LHCN-M2 (cell line): ENCODE results near the gene MEGF6. TPM values are rescaled to one million over a fixed set of nuclear protein-coding genes. Genes with fewer than 3 reads are reported as not detected.

Source experiments
- DNase-seq: peaks from one replicate; pipeline ENCODE4 v3.0.0-alpha.2; 2012; ENCODE audit warnings: low read depth
- total RNA-seq: library from RNA; depleted of rRNA; stranded (reverse); fragments of >200 nt; gene quantifications from 2 replicates; pipeline ENCODE4 v1.2.3, GENCODE V29; 2014; rRNA removed

MEGF6 gene
- total RNA-seq, 1 experiment from 2014 or later: 0.11 TPM

GRCh38 chr1:3444298-3444697, 167.0 kb downstream of the MEGF6 start:
- DNase-seq: no peak

DNA sequence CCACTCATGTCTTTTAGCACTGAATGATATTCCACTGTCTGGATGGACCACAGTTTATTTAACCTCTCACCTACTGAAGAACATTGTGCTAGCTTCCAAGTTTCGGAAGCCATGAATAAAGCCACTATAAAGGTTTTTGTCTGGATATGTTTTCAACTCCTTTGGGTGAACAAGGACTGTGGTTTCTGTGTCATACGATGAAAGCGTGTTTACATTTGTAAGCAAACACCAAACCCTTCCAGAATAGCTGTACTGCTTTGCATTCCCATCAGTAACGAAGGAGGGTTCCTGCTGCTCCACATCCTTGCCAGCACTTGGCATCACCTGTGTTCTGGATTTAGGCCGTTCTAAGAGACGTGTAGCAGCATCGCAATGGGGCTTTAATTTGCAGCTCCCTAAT, 167.5 kb downstream of the MEGF6 start:
- no peak for DNase-seq

DNA sequence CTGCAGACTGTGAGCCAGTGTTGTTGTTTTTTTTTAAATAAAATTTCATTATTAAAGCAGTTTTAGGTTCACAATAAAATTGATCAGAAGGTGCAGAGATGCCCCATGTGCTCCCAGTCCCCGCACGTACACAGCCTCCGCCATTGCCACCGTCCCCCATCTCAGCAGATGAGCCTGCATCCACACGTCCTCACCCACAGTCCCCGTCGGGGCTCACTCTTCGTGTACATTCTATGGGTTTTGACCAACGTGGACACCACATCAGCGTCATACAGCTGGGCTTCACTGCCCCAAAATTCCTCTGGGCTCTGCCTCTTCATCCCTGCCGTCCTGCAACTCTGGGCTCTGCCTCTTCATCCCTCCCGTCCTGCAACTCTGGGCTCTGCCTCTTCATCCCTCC, 168.4 kb downstream of the MEGF6 start:
- DNase-seq: no peak

DNA sequence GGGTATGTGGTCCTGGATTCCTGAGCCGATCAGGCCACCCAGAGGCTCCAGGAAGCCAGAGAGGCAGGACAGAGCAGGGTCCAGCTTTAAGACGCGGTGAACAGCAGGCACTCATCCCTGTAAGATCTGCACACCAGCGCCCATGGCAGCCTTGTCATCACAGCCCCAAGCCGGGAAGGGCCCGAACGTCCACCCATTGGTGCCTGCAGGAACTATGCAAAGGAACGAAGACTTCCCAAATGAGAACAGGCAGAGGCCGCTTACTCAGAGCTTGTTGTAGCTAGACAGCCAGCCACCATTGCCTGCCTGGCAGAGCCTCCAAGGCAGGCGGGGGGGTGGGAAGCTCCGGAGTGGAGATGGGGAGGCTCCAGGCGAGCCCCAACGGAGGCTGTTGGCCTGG, 169.0 kb downstream of the MEGF6 start:
- DNase-seq: no peak

DNA sequence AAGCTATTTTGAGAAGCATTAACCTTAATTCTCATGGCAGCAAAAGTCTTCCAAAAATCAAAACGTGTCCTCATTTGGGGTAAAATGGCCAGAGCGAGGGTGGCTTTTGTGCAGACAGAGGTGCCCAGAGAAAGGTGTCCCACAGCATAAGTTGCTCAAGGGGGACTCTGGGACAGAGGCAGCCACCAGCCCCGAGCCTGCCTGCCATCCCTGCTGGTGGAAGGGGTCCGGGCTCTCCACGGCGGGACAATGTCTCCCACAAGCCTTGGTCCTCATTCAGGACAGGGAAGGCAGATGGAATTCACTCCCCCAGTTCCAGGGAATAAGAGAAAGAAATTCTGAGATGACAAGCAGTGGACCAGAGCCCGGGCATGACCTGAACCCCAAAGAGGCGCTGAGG, 169.4 kb downstream of the MEGF6 start:
- no peak for DNase-seq

GRCh38 chr1:3441410-3441847, 169.9 kb downstream of the MEGF6 start:
- no peak for DNase-seq

GRCh38 chr1:3440711-3441409, 170.4 kb downstream of the MEGF6 start:
- DNase-seq: no peak

GRCh38 chr1:3440300-3440681, 171.0 kb downstream of the MEGF6 start:
- DNase-seq: no peak

Other genes starting within 250 kb of the MEGF6 start
- gene ARHGEF16, start 156.8 kb downstream of the MEGF6 start, total RNA-seq: not detected in 2 replicates
- 12.4 and 19.6 TPM in 2 replicates for gene TPRG1L, start 13.5 kb upstream of the MEGF6 start, total RNA-seq
- gene WRAP73, start 38.6 kb upstream of the MEGF6 start, total RNA-seq: 23.3 and 23.7 TPM in 2 replicates
- 2.4 and 2.6 TPM in 2 replicates for gene TP73, start 41.0 kb upstream of the MEGF6 start, total RNA-seq
- gene CCDC27, start 140.9 kb upstream of the MEGF6 start, total RNA-seq: not detected in 2 replicates
- gene SMIM1, start 161.2 kb upstream of the MEGF6 start, total RNA-seq: not detected in 2 replicates
- 33.7 and 44.1 TPM in 2 replicates for gene LRRC47, start 185.0 kb upstream of the MEGF6 start, total RNA-seq
- gene CEP104, start 245.7 kb upstream of the MEGF6 start, total RNA-seq: 14.6 TPM in 2 replicates
- 6.6 and 7.2 TPM in 2 replicates for gene DFFB, start 246.0 kb upstream of the MEGF6 start, total RNA-seq